K562 (cell line): ENCODE results near the gene BMPER. TPM values are rescaled to one million over a fixed set of nuclear protein-coding genes. Genes with fewer than 3 reads are reported as not detected.

Experiments used
- ASH1L ChIP-seq: fragments of 450-650 bp; IDR thresholded peaks from 2 replicates; pipeline ENCODE4 v1.6.1; 2018; ENCODE audit warnings: borderline replicate concordance, mild to moderate bottlenecking, low read depth; ENCODE audit not compliant: partially characterized antibody
- ATF1 ChIP-seq, 2 experiments: fragments of 450-650 bp in 1 of 2; IDR thresholded peaks; 2 replicates each; pipeline ENCODE4 v1.6.1; 2016; ENCODE audit warnings: missing compliant biosample characterization in 1 of 2, missing genetic modification characterization in 1 of 2
- BRCA1 ChIP-seq, 2 experiments: fragments of 450-650 bp in 1 of 2; sonication (generic) in 1 of 2; formaldehyde crosslinking in 1 of 2; IDR thresholded peaks; 2 replicates each; pipeline versions ENCODE4 v1.5.0 to v1.6.1; 2017 to 2020; ENCODE audit warnings: mild to moderate bottlenecking in 1 of 2, missing genetic modification reagents in 1 of 2
- CREM ChIP-seq: IDR thresholded peaks from 2 replicates; pipeline ENCODE4 v1.6.1; 2014; ENCODE audit warnings: antibody characterized with exemption, low read depth
- HDAC1 ChIP-seq, 2 experiments: fragments of 450-650 bp; IDR thresholded peaks; 2 replicates each; pipeline ENCODE4 v1.6.1; 2016 to 2017; ENCODE audit warnings: inconsistent platforms in 1 of 2, mild to moderate bottlenecking in 1 of 2, moderate library complexity in 1 of 2
- HDAC6 ChIP-seq: IDR thresholded peaks from 2 replicates; pipeline ENCODE4 v1.6.1; 2012; ENCODE audit warnings: low read depth, mild to moderate bottlenecking, control low read depth, inconsistent platforms, low read length, moderate library complexity
- JUNB ChIP-seq: fragments of 450-650 bp; formaldehyde crosslinking; conservative IDR thresholded peaks from 2 replicates; pipeline ENCODE4 v1.4.0; 2020; ENCODE audit warnings: mild to moderate bottlenecking
- KAT8 ChIP-seq: fragments of 450-650 bp; IDR thresholded peaks from 2 replicates; pipeline ENCODE4 v1.6.1; 2016; ENCODE audit warnings: low read depth, mild to moderate bottlenecking
- MCM3 ChIP-seq: fragments of 450-650 bp; IDR thresholded peaks from 2 replicates; pipeline ENCODE4 v1.6.1; 2016
- PHB2 ChIP-seq: fragments of 450-650 bp; IDR thresholded peaks from 2 replicates; pipeline ENCODE4 v1.6.1; 2017; ENCODE audit warnings: low read depth
- RAD21 ChIP-seq, 2 experiments: fragments of 250-450 bp in 1 of 2; fragments of 450-650 bp in 1 of 2; sonication (Bioruptor Pico) in 1 of 2; formaldehyde crosslinking in 1 of 2; IDR thresholded peaks in 1 of 2; conservative IDR thresholded peaks in 1 of 2; 2 replicates each; pipeline versions ENCODE4 v1.4.0 to v1.8.0; 2020 to 2022; ENCODE audit warnings: mild to moderate bottlenecking in 2 of 2, moderate library complexity in 1 of 2
- RBM17 ChIP-seq: fragments of 200-400 bp; formaldehyde crosslinking; IDR thresholded peaks from 2 replicates; pipeline ENCODE4 v1.6.1; 2017; ENCODE audit warnings: low read depth, mild to moderate bottlenecking, low read length, borderline replicate concordance
- SMC3 ChIP-seq: conservative IDR thresholded peaks from 2 replicates; pipeline ENCODE4 v1.6.1; 2011; ENCODE audit warnings: low read depth, low read length, improper control_type of control experiment; ENCODE audit not compliant: insufficient read depth
- THRAP3 ChIP-seq: fragments of 450-650 bp; IDR thresholded peaks from 2 replicates; pipeline ENCODE4 v1.6.1; 2016; ENCODE audit warnings: mild to moderate bottlenecking, inconsistent platforms, borderline replicate concordance
- ZNF146 ChIP-seq: IDR thresholded peaks from one replicate; pipeline ENCODE4 v1.6.1; 2018; ENCODE audit warnings: missing compliant biosample characterization; ENCODE audit not compliant: unreplicated experiment
- ZNF232 ChIP-seq: sonication (generic); formaldehyde crosslinking; IDR thresholded peaks from 2 replicates; pipeline ENCODE4 v1.8.0; 2022; ENCODE audit warnings: mild to moderate bottlenecking, missing genetic modification reagents
- polyA plus RNA-seq, 8 experiments: library from polyadenylated mRNA; depleted of rRNA in 4 of 8; stranded (reverse) in 5 of 8; unstranded in 3 of 8; fragments of >200 nt; fragmentation: Nextera tagmentation in 2 of 8; fragmentation: Illumina TruSeq in 1 of 8; extraction: Ambion mirVana in 2 of 8; extraction: Trizol in 1 of 8; gene quantifications; 2 replicates each; pipeline versions ENCODE4 v1.2.1 to v1.2.3, GENCODE V29; 2011 to 2014; ENCODE audit warnings: inconsistent platforms in 1 of 8, missing spikeins in 1 of 8
- total RNA-seq, 7 experiments: library from RNA; depleted of rRNA in 6 of 7; stranded (reverse); fragments of >200 nt in 6 of 7; fragmentation: Illumina TruSeq in 2 of 7; extraction: Trizol in 2 of 7; gene quantifications; 2 replicates each; pipeline versions ENCODE4 v1.2.1 to v1.2.3, GENCODE V29; 2011 to 2021; ENCODE audit warnings: low replicate concordance in 1 of 7
- TF ChIP-seq, protein P1 (sequence below): fragments of 450-650 bp; formaldehyde crosslinking; IDR thresholded peaks from 2 replicates; pipeline ENCODE4 v1.4.0; 2022; ENCODE audit warnings: missing genetic modification characterization
- TF ChIP-seq, protein P2 (sequence below): fragments of 250-450 bp; sonication (Bioruptor Pico); IDR thresholded peaks from 2 replicates; pipeline ENCODE4 v1.5.0; 2021
- TF ChIP-seq, protein P3 (sequence below): fragments of 450-650 bp; formaldehyde crosslinking; IDR thresholded peaks from 2 replicates; pipeline ENCODE4 v1.4.0; 2022; ENCODE audit warnings: mild to moderate bottlenecking, moderate library complexity
- TF ChIP-seq, protein P4 (sequence below): sonication (generic); formaldehyde crosslinking; IDR thresholded peaks from 2 replicates; pipeline ENCODE4 v1.8.1; 2023; ENCODE audit warnings: mild to moderate bottlenecking, missing genetic modification reagents, moderate library complexity
- TF ChIP-seq, protein P5 (sequence below): sonication (generic); formaldehyde crosslinking; IDR thresholded peaks from 2 replicates; pipeline ENCODE4 v1.8.1; 2022; ENCODE audit warnings: missing genetic modification reagents

BMPER gene
- total and polyA plus RNA-seq, 9 of the 15 experiments (the other 6 are each of a cell fraction or from before 2014, with no cell fraction given) = not detected

DNA sequence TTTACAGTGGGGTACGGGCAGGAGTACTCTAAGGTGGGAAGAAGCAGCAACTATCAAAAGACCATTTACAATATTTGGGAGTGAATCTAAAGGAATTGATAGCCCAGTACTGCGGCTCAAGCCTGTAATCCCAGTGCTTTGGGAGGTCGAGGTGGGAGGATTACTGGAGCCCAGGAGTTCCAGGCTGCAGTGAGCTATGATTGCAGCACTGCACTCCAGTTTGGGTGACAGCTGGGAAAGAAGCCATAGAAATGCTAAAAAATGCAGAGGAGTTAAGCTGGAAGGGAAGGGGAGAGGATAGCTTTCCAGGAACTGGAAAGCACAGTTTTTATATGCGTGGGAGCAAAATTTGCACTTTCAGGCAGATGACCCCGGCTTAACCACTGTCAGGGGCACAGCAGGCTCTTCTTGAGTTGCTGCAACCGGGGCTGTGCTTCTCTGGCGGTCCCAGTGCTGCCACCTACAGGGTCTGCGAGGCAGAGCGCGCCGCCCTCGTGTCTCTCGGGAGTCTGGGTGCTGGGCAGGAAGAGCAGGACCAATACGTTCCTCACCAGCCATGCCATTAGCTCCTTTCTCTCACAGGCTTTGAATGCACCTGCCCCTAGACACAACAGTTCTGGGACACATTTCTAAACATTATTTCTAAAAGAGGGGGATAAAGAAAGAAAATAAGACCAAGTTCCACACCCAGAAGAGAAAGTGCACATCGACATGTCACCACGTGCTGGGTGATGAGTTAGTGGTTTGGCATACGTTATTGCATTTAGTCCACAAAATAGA is 10.1 kb upstream of the BMPER start (continued):
- TF ChIP-seq, protein P1, sequence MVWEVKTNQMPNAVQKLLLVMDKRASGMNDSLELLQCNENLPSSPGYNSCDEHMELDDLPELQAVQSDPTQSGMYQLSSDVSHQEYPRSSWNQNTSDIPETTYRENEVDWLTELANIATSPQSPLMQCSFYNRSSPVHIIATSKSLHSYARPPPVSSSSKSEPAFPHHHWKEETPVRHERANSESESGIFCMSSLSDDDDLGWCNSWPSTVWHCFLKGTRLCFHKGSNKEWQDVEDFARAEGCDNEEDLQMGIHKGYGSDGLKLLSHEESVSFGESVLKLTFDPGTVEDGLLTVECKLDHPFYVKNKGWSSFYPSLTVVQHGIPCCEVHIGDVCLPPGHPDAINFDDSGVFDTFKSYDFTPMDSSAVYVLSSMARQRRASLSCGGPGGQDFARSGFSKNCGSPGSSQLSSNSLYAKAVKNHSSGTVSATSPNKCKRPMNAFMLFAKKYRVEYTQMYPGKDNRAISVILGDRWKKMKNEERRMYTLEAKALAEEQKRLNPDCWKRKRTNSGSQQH = no peak
- TF ChIP-seq JUNB (CRISPR knock-in tag) (no peak), RBM17 (no peak), ASH1L (no peak), ZNF232 (no peak), BRCA1 (IDR thresholded peaks at IDR 0.05) (no peak), BRCA1 (CRISPR knock-in tag; IDR thresholded peaks at IDR 0.05) (no peak), HDAC1 (IDR thresholded peaks at IDR 0.05) (no peak), HDAC6 (no peak), CREM (peak; percentile 37; the same call in 1 of the 2 replicates), KAT8 (no peak), ATF1 (CRISPR knock-in tag; IDR thresholded peaks at IDR 0.05) (no peak), ATF1 (tag; IDR thresholded peaks at IDR 0.05) (no peak), THRAP3 (no peak), SMC3 (peak; percentile 43; the same call in 1 of the 2 replicates), RAD21 (CRISPR knock-in tag; conservative IDR thresholded peaks at IDR 0.05 in 1 of 2, IDR thresholded peaks at IDR 0.05 in 1 of 2) (peak in 1 of 2 experiments; percentile 38; a peak in 3 of 4 replicates), PHB2 (no peak), MCM3 (no peak), ZNF146 (CRISPR knock-in tag) (no peak)
- TF ChIP-seq, protein P2, sequence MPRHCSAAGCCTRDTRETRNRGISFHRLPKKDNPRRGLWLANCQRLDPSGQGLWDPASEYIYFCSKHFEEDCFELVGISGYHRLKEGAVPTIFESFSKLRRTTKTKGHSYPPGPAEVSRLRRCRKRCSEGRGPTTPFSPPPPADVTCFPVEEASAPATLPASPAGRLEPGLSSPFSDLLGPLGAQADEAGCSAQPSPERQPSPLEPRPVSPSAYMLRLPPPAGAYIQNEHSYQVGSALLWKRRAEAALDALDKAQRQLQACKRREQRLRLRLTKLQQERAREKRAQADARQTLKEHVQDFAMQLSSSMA (CRISPR knock-in tag) = no peak
- TF ChIP-seq, protein P3, sequence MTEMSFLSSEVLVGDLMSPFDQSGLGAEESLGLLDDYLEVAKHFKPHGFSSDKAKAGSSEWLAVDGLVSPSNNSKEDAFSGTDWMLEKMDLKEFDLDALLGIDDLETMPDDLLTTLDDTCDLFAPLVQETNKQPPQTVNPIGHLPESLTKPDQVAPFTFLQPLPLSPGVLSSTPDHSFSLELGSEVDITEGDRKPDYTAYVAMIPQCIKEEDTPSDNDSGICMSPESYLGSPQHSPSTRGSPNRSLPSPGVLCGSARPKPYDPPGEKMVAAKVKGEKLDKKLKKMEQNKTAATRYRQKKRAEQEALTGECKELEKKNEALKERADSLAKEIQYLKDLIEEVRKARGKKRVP (CRISPR knock-in tag) = no peak
- TF ChIP-seq, protein P4, sequence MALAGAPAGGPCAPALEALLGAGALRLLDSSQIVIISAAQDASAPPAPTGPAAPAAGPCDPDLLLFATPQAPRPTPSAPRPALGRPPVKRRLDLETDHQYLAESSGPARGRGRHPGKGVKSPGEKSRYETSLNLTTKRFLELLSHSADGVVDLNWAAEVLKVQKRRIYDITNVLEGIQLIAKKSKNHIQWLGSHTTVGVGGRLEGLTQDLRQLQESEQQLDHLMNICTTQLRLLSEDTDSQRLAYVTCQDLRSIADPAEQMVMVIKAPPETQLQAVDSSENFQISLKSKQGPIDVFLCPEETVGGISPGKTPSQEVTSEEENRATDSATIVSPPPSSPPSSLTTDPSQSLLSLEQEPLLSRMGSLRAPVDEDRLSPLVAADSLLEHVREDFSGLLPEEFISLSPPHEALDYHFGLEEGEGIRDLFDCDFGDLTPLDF = no peak
- TF ChIP-seq, protein P5, sequence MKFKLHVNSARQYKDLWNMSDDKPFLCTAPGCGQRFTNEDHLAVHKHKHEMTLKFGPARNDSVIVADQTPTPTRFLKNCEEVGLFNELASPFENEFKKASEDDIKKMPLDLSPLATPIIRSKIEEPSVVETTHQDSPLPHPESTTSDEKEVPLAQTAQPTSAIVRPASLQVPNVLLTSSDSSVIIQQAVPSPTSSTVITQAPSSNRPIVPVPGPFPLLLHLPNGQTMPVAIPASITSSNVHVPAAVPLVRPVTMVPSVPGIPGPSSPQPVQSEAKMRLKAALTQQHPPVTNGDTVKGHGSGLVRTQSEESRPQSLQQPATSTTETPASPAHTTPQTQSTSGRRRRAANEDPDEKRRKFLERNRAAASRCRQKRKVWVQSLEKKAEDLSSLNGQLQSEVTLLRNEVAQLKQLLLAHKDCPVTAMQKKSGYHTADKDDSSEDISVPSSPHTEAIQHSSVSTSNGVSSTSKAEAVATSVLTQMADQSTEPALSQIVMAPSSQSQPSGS = no peak
